ENCODE measurements around the gene NSF.

The NSF gene

GRCh38 chr17:46803544-46803943 lies 213.1 kb downstream of the NSF start:
- ChIA-PET CTCF (interaction anchor here (0.7 kb wide), 1 partner anchor 73 kb away, joined by 4 read pairs; no protein-coding TSS in a partner anchor), POLR2A (ENCODE audit: low non-redundant PET) (no interaction called here)
- TF ChIP-seq, protein P1, sequence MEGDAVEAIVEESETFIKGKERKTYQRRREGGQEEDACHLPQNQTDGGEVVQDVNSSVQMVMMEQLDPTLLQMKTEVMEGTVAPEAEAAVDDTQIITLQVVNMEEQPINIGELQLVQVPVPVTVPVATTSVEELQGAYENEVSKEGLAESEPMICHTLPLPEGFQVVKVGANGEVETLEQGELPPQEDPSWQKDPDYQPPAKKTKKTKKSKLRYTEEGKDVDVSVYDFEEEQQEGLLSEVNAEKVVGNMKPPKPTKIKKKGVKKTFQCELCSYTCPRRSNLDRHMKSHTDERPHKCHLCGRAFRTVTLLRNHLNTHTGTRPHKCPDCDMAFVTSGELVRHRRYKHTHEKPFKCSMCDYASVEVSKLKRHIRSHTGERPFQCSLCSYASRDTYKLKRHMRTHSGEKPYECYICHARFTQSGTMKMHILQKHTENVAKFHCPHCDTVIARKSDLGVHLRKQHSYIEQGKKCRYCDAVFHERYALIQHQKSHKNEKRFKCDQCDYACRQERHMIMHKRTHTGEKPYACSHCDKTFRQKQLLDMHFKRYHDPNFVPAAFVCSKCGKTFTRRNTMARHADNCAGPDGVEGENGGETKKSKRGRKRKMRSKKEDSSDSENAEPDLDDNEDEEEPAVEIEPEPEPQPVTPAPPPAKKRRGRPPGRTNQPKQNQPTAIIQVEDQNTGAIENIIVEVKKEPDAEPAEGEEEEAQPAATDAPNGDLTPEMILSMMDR (conservative IDR thresholded peaks at IDR 0.05; ENCODE audit: low read depth): no peak
- no peak for DNase-seq (ENCODE audit: low spot score)
- no peak overlapping the region for H3K27ac ChIP-seq

GRCh38 chr17:46805771-46806170 lies 215.3 kb downstream of the NSF start:
- no peak overlapping the region for H3K27ac ChIP-seq
- POLR2A ChIA-PET (ENCODE audit: low non-redundant PET): no interaction called here
- CTCF ChIA-PET: no interaction called here
- DNase-seq (ENCODE audit: low spot score): no peak
- TF ChIP-seq, protein P1 (conservative IDR thresholded peaks at IDR 0.05; ENCODE audit: low read depth): no peak
